SK-N-SH treated with all-trans-retinoic acid at 6 μM for 48 hours (cell line): ENCODE measurements around the gene UHRF1.

Source experiments
- ARNTL ChIP-seq: fragments of 450-650 bp; formaldehyde crosslinking; IDR thresholded peaks from 2 replicates; pipeline ENCODE4 v1.5.0; 2020; ENCODE audit warnings: low read depth, mild to moderate bottlenecking, moderate library complexity, borderline replicate concordance
- BACH2 ChIP-seq: fragments of 250-450 bp; sonication (Bioruptor Pico); IDR thresholded peaks from 2 replicates; pipeline ENCODE4 v1.9.0; 2021; ENCODE audit warnings: mild to moderate bottlenecking, borderline replicate concordance
- CREB5 ChIP-seq: fragments of 250-450 bp; sonication (Bioruptor Pico); IDR thresholded peaks from 2 replicates; pipeline ENCODE4 v1.5.1; 2020; ENCODE audit warnings: low read depth, mild to moderate bottlenecking, moderate library complexity
- CSDC2 ChIP-seq: fragments of 250-450 bp; sonication (Bioruptor Pico); IDR thresholded peaks from 2 replicates; pipeline ENCODE4 v1.5.0; 2020; ENCODE audit warnings: mild to moderate bottlenecking, moderate library complexity
- CSRNP3 ChIP-seq: fragments of 250-450 bp; sonication (Bioruptor Pico); IDR thresholded peaks from 2 replicates; pipeline ENCODE4 v1.5.1; 2021; ENCODE audit warnings: mild to moderate bottlenecking, moderate library complexity
- ESRRG ChIP-seq: fragments of 250-450 bp; sonication (Bioruptor Pico); IDR thresholded peaks from 2 replicates; pipeline ENCODE4 v1.6.1; 2021; ENCODE audit warnings: mild to moderate bottlenecking
- PATZ1 ChIP-seq: fragments of 250-450 bp; sonication (Bioruptor Pico); IDR thresholded peaks from 2 replicates; pipeline ENCODE4 v1.8.0; 2020; ENCODE audit warnings: mild to moderate bottlenecking, moderate library complexity, borderline replicate concordance
- RARB ChIP-seq: fragments of 250-450 bp; sonication (Bioruptor Pico); IDR thresholded peaks from 2 replicates; pipeline ENCODE4 v1.8.0; 2021; ENCODE audit warnings: mild to moderate bottlenecking, moderate library complexity
- SNAI2 ChIP-seq: fragments of 250-450 bp; sonication (Bioruptor Pico); IDR thresholded peaks from 2 replicates; pipeline ENCODE4 v1.5.0; 2020; ENCODE audit warnings: mild to moderate bottlenecking, moderate library complexity
- TCF4 ChIP-seq: fragments of 250-450 bp; sonication (Bioruptor Pico); IDR thresholded peaks from 2 replicates; pipeline ENCODE4 v1.8.0; 2021; ENCODE audit warnings: mild to moderate bottlenecking, moderate library complexity, borderline replicate concordance
- TOX ChIP-seq: fragments of 250-450 bp; sonication (Bioruptor Pico); IDR thresholded peaks from 2 replicates; pipeline ENCODE4 v1.8.0; 2021; ENCODE audit warnings: mild to moderate bottlenecking, moderate library complexity, borderline replicate concordance
- ZFP3 ChIP-seq: fragments of 250-450 bp; sonication (Bioruptor Pico); IDR thresholded peaks from 2 replicates; pipeline ENCODE4 v1.5.0; 2020; ENCODE audit warnings: mild to moderate bottlenecking, moderate library complexity
- ZNF565 ChIP-seq: fragments of 450-650 bp; formaldehyde crosslinking; conservative IDR thresholded peaks from 2 replicates; pipeline ENCODE4 v1.5.0; 2020; ENCODE audit warnings: low read depth, mild to moderate bottlenecking, moderate library complexity
- ZNF70 ChIP-seq: fragments of 450-650 bp; formaldehyde crosslinking; IDR thresholded peaks from 2 replicates; pipeline ENCODE4 v1.5.0; 2020; ENCODE audit warnings: mild to moderate bottlenecking, moderate library complexity

- TF ChIP-seq ZFP3 (CRISPR knock-in tag) (no peak), PATZ1 (no peak), CSDC2 (CRISPR knock-in tag) (no peak), ZNF565 (CRISPR knock-in tag) (no peak), TOX (no peak), CSRNP3 (CRISPR knock-in tag) (no peak), SNAI2 (CRISPR knock-in tag) (no peak), ESRRG (CRISPR knock-in tag) (no peak), ARNTL (CRISPR knock-in tag) (no peak), CREB5 (CRISPR knock-in tag) (no peak), TCF4 (CRISPR knock-in tag) (no peak), RARB (CRISPR knock-in tag) (no peak), ZNF70 (CRISPR knock-in tag) (no peak), BACH2 (no peak)
These were observed 71.8 kb downstream of the UHRF1 start for GRCh38 chr19:4980838-4981680.
